Suppressor macrophage treated with lipopolysaccharide for 1 hour (primary cell): ENCODE data around the gene RNF40.

Source experiments
- DNase-seq, 3 donors: peaks; one replicate each; pipeline ENCODE4 v3.0.0-alpha.2; 2020 to 2022

RNF40 gene

GRCh38 chr16:30740364-30741251 lies 21.5 kb upstream of the RNF40 start:
- no peak for DNase-seq

- DNase-seq: peak; percentile 47 to 56 (median 55)
These were observed 20.6 kb upstream of the RNF40 start for GRCh38 chr16:30741461-30741914.

GRCh38 chr16:30743716-30744115 lies 18.4 kb upstream of the RNF40 start:
- no peak for DNase-seq

GRCh38 chr16:30744183-30744582 lies 17.9 kb upstream of the RNF40 start:
- no peak for DNase-seq

GRCh38 chr16:30745082-30745481 lies 17.0 kb upstream of the RNF40 start:
- no peak for DNase-seq

- peak; percentile 43 to 58 (median 55) for DNase-seq
These were observed 15.4 kb upstream of the RNF40 start for GRCh38 chr16:30746638-30747175.

GRCh38 chr16:30747331-30747730 lies 14.8 kb upstream of the RNF40 start:
- DNase-seq: no peak

GRCh38 chr16:30747799-30748633 lies 14.1 kb upstream of the RNF40 start, which contains the start of gene PHKG2:
Gene PHKG2, plus strand, starts transcription at chr16:30748425. Its CDS starts 396 bp downstream, at chr16:30748821.
- peak; percentile 99 to 100 (median 99) for DNase-seq

- DNase-seq: peak; percentile 39 to 60 (median 47)
These were observed 13.3 kb upstream of the RNF40 start for GRCh38 chr16:30748634-30749445.

- DNase-seq: no peak
These were observed 11.9 kb upstream of the RNF40 start for GRCh38 chr16:30750201-30750600.

- no peak for DNase-seq
These were observed 11.2 kb upstream of the RNF40 start for GRCh38 chr16:30750876-30751465.

GRCh38 chr16:30753596-30753995 lies 8.5 kb upstream of the RNF40 start:
- no peak for DNase-seq

- no peak for DNase-seq
These were observed 6.0 kb upstream of the RNF40 start for GRCh38 chr16:30755955-30756780.

- DNase-seq: no peak
These were observed 5.4 kb upstream of the RNF40 start for GRCh38 chr16:30756781-30757100.

GRCh38 chr16:30757316-30757715 lies 4.8 kb upstream of the RNF40 start:
- DNase-seq: no peak

- peak; percentile 47 to 61 (median 52) for DNase-seq
These were observed 3.1 kb upstream of the RNF40 start for GRCh38 chr16:30758988-30759491.

- peak; percentile 51 to 66 (median 62) for DNase-seq
These were observed 2.0 kb upstream of the RNF40 start for GRCh38 chr16:30760001-30760559.

GRCh38 chr16:30760577-30761426 lies 1.3 kb upstream of the RNF40 start:
- DNase-seq: no peak

GRCh38 chr16:30761427-30761927 lies 645 bp upstream of the RNF40 start:
- no peak for DNase-seq
